Amniotic epithelial cell (primary cell): ENCODE measurements around the gene TECPR2.
A peak's percentile ranks its signal among the peaks of the same experiment; 100 is the strongest.
"Not testable (repeated sequence)": the region's sequence is repeated elsewhere in the genome, so short reads cannot be mapped to it uniquely, and the experiment has no call there.

Source experiments
- DNase-seq: peaks from one replicate; pipeline ENCODE4 v3.0.0-alpha.2; 2010; ENCODE audit warnings: low read depth

Gene TECPR2, protein sequence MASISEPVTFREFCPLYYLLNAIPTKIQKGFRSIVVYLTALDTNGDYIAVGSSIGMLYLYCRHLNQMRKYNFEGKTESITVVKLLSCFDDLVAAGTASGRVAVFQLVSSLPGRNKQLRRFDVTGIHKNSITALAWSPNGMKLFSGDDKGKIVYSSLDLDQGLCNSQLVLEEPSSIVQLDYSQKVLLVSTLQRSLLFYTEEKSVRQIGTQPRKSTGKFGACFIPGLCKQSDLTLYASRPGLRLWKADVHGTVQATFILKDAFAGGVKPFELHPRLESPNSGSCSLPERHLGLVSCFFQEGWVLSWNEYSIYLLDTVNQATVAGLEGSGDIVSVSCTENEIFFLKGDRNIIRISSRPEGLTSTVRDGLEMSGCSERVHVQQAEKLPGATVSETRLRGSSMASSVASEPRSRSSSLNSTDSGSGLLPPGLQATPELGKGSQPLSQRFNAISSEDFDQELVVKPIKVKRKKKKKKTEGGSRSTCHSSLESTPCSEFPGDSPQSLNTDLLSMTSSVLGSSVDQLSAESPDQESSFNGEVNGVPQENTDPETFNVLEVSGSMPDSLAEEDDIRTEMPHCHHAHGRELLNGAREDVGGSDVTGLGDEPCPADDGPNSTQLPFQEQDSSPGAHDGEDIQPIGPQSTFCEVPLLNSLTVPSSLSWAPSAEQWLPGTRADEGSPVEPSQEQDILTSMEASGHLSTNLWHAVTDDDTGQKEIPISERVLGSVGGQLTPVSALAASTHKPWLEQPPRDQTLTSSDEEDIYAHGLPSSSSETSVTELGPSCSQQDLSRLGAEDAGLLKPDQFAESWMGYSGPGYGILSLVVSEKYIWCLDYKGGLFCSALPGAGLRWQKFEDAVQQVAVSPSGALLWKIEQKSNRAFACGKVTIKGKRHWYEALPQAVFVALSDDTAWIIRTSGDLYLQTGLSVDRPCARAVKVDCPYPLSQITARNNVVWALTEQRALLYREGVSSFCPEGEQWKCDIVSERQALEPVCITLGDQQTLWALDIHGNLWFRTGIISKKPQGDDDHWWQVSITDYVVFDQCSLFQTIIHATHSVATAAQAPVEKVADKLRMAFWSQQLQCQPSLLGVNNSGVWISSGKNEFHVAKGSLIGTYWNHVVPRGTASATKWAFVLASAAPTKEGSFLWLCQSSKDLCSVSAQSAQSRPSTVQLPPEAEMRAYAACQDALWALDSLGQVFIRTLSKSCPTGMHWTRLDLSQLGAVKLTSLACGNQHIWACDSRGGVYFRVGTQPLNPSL (N-terminal part only)

DNA sequence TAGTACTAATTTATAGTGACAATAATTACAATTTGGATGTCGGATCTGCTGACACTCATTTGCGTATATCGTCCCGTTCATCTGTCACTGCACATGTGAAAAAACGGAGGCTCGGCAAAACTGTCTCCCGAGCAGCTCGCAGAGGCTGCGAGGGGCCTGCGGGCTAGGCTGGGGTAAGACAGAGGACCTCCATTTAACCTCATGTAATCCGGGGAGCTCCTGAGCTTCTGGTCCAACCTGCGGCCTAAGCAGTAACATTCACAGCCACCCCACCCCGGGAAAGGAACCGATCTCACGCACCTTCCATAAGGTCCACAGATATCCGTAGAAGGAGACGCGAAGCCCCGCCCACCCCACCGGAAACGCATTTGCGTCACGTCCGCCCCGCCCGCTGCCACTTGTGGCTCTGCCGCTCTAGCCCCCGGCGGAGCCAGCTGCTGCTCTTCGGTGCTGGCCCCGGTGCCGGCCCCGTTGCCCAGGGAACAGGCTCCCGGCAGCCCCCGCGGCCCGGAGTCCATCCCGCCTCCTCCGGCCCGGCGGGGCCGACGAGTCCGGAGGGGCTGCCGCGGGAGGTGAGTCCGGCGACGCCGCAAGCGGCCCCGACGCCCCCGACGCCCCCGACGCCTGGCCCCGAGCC is at the start of gene TECPR2, which contains the start of gene CINP:
TECPR2 (plus strand) TSS at position 397 of the 637 bp plus-strand sequence. CDS start 13,781 bp downstream, outside the sequence.
CINP (minus strand) TSS at position 346 of the 637 bp plus-strand sequence; CDS start at position 307, 39 bp downstream.
- peak; percentile 91 for DNase-seq

DNA sequence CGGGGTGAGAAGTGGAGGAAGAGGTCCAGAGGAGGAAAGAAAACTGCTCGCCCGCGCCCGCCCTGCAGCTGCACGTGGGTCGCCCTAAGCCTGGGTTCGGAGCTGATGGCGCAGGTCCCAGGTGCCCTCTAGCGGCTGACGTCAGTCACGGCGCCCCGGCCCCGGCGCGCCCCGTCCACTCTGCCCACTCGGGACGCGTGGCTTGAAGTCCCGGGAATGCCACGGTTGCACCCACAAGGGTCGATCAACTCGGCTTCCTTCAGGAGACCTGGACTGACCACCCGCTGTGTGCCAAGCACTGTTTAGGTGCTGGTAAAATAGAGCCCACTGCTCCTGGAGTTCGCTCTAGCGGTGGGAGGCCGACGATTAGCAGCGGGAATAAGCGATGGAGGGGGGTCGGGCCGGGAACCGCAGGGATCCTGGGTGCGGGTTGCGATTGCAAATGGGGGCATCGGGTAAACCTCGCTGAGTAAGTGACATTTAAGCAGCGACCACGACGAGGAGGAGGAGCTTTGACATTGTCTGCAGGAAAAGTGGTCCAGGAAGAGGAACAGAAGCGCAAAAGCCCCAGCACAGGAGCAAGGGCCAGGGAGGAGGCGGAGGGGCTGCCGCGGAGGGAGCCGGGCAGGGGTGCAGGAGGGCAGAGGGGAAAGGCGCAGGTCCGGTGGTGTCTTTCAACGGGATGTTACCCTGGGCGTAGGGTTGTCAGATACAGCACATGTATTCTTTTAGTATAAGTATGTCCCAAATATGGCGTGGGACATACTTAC is 48.3 kb upstream of the TECPR2 start:
- peak; percentile 73 for DNase-seq

DNA sequence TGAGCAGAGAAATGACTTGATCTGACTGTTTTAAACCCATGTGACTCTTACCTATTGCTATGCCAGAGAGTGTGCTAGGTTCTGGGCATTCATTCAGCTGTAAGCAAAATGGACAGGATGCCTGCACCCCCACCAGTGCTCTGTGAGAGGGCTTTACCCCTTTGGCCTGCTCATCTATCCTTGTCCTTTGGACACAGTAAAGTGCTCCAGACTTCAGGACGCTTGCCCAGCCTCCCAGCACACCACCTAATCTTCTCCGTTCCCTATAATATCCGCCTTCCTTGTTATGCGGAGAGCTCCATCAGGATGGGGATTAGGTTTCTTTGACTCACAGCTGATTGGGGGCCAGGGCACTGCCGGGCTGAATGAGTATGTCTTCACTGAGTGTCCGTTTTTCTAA is 47.6 kb upstream of the TECPR2 start:
- DNase-seq = no peak

DNA sequence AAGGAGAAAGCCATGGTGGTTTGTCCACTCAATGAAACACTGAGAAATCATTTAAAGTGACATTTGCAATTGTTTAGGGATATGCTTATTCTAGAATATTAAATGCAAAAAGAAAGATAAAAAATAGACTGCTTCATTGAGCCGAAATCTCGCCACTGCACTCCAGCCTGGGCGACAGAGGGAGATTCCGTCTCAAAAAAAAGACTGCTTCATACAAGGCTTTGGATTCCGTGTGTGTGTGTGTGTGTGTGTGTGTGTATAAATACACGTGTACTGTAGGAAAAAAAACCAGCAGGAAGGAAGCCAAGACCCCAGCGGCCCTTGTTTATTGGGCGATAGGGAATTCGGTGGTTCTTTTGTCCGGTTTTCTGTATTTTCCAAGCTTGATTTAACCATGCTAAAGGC is 46.4 kb upstream of the TECPR2 start:
- peak; percentile 79 for DNase-seq

DNA sequence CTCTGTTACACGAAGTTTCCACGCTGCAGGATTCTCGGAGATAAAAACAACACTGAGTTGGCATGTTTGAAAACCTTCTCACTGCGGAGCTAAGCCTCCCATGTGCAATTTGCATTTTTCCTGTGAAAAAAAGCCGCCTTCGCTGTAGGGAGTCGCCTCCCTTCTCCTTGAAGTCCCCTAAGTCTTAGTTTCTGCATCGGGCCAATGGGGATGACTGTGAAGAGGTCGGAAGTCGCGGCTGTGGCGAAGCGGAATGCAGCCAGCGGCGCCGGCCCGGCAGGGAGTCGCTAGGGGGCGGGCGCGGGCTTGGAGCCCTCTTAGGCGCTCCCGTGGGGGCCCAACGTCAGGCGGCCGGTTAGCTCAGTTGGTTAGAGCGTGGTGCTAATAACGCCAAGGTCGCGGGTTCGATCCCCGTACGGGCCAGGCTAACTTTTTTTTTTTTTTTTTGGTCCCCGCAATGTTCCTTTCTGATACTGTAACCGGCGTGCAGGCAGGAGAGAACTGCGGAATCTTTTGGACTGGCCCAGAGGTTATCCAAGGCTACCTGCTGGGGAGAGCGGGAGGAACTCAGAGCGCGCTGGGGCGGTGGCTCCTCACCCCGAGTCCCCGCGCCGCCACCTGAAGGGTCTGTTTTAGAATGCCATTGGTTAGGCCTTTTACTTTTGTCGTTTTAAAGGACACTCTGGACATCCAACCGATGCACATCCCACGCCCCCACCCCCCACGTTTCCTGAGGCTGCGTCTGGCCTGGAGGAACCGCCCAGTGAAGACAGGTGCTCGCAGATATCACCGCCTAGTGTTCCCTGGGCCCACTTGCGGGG is 45.8 kb upstream of the TECPR2 start:
- DNase-seq = peak; percentile 79

DNA sequence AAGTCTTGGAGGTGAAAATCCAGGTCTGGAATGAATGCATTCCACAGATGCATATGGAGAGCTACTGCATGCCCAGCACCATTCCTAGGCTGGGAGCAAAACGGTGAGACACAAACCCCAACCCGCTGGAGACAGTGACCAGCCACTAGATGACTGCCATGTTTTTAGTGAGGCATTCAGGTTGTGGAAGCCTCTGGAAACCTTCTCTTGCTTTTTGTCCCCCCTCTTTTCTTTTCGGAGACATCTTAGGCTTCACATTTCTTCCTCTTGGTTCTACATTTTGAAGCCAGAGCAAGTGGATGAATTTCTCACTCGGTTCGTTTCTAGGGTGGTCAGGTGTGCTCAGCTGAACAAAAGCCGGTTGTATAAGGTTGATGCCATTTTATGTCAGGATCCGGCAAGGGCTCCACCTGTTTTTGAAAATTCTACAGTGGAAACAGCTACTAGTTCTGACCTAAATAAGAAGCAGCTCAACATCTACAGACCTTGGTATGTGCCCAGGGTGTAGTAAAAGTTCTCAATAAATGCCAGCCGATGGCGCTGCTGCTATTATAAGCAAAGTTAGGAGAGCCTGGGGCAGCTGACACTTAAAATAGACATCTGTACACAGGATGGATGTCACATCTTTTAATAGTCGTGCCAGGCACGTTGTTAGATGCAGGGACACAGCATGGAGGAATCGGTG is 45.0 kb upstream of the TECPR2 start:
- no peak for DNase-seq

DNA sequence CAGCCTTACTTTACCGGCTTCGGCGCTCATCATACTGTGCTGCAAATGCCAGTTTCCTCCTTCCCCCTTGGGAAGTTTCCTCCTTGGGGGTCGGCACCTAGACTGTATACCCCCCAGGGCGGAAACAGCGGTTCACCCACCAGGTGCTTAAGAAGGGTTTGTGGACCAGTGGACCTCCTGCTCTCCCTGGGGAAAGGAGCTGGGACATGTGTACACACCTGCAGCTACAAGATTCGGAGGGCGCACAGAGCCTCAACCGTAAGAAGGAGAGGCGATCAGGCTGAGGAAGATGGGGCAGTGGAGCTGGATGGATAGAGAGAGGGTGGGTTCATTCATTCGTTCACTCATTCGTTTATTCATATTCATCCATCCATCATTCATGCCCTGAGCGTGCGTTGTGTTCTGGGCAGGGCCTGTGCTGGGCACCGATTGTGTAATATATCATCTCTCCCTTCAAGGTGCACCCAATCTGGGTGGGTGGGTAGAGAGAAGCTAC is 43.9 kb upstream of the TECPR2 start:
- no peak for DNase-seq

DNA sequence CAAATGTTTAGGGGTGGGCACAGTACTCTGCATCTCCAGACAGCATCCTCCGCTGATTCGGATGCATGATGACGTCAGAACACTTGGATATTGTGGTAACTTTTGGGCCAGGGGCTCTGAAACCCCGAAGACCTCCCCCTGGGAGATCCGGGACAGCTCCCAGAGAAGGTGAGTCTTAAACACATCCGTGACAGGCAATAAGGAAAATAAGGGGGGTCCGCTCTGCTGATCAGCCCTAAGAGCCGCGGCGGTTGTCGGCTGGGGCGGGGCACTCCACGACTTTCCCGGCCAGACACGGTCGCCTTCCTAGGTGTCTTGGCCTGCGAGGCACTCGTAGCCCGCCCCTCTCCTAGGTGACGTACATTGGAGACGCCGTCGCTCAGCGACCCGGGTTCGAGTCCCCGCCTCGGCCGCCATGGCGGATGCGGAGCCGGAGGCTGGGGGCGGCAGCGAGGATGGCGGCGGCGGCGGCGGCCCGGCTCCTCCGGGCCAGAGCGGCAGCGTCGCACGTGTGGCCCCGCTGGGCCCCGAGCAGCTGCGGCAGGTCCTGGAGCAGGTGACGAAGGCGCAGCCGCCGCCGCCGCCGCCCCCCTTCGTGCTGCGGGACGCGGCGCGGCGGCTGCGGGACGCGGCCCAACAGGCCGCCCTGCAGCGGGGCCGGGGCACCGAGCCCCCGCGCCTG is 43.2 kb upstream of the TECPR2 start, which contains the start of gene ZNF839:
ZNF839 (plus strand) TSS at position 396 of the 682 bp plus-strand sequence; CDS start at position 416, 20 bp downstream.
- DNase-seq = peak; percentile 82

DNA sequence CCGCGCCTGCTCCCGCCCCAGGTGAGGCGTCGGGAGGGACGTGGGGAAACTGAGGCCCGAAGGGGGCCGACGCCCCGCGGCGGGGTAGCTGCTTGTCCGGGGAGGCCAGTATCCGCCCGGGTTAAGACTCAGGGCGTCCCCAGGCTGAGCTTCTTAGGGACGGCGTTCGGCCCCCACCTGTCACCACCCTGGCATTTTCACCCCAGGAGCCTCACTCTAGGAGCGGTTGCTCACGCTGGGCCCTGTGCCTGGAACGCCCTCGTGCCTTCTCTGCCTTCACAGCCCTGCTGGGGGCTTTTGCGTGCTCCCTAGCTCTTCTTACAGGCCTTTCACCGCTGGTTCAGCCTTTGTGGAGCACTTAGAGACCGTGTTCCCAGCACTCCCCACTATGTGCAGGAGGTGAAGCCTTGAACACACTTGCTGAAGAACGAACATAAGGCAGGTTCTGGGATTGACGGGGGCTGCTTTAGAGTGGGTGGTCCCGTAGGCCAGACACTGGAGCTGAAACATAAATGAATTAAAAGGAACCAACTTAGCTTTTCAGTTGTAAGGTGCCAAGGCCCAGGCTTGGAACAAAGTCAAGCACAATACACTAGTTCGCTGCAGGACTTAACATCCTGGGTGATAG is 42.6 kb upstream of the TECPR2 start:
- peak; percentile 46 for DNase-seq

DNA sequence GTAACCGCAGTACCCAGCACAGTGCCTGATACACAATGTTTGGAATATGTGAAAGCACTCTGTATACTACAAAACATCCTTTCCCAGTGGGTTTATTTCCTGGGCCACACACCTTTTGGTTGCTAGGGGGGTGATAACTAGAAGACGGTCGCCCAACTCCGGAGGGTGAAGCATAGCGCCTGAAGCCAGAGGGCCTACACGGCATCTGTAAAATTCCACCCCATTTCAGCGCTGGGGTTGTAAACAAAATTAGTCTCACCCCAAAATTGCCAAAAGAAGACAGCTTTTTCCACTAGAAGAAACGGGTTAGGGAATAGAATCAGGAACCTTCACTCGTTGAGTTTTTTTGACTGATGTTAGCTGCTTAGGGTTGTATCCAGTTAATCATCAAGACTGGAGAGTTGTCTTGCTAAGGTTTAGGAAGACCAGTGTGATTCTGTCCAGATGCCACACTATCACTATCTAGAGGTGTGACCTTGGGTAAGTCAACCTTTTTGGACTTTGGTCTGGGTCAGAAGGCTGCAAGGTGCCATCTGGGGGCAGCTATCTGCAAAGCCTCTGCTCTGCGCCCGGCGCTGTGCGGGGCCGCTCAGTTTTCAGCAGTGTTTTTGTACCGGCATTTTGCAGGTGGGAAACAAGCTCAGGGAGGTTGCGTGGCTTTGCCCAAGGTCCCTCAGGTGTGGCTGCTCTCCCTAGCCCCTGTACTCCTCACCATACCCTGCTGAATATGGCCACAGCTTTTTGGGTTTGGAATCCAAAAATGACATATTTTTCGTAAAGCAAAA is 41.9 kb upstream of the TECPR2 start:
- DNase-seq = no peak

DNA sequence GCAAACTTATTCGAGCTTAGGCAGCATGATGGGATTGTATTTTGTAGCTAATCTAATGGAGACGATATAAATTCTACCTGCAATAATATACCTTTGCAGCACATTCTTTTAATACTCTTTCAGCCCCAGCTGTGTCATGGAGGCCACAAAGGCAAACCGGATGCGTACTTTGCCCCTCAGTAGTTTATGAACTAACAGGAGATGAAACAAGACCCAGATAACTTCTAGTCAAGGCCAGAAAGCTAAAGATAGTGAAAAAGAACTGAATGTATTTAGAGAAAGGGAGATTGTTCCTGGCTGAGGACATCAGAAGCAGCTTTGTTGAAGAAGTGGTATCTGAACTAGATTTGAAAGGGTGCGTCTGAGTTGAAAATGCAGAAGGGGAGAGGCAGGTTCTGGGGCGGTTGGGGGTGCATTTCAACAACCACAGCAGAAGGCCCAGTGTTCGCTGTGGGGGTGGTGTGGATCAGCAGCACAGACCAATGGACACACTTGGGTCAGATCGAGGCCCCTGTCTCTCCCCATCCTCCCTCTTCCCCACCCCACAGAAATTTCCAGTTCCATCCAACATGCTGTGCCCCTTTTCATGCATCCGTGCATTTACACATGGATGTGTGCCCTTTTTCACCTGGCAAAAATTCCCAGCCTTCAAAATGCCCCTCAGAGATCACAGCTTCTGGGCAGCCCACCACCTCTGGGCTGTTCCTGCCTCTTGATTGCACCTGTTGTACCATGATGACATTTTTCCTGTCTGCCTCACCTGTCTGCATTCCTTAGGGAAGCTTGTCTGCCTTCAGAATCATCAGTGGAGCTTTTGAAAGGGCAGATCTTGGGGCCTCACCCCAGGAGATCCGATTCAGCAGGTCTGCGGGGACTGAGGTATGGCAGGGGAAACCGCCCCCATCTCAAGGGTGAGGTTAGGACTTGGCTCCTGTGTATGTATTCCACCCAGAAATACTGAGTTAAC is 41.0 kb upstream of the TECPR2 start:
- no peak for DNase-seq

DNA sequence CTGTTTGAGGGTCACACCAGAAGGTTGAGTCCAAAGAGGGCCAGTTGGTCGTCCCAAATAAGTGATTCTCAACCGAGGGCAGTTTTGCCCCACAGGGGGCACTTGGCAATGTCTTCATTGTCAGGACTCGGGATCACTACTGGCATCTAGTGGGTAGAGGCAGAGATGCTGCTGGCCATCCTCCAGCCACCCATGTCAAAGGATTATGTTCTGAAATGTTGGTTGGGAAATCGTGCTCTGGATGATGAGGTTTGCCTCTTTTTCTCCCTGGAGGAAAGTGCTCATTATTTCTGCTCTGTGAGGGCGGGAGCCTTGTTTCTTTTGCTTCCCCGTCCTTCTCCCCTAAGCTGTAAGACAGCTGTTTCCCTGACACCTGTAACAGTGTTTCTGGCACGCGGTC is 39.6 kb upstream of the TECPR2 start:
- DNase-seq = peak; percentile 91

DNA sequence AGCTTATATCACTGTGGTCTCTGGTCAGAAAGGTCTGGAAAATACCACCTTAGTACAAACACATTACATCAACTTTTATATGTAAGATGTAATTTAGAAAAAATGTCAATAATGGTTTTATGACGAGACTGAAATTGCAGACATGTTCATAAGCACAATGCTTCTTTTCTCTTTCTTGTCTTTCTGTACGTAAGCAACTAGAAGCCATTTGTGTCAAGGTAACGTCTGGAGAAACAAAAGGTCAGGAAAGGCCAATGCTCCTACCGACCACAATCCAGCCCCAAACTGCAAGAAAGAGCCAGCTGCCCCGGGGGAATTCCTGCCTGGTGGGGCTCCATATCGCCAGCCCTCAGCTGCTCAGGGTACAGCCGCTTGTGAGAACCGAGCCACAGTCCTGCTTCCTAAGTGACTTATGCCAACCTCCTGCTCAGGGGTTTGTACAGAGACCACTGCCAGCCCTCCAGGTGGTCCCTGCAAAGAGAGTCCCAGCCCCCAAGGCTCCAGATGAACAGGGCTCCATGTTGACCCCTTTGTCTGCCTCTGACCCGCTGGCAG is 36.9 kb upstream of the TECPR2 start:
- no peak for DNase-seq

DNA sequence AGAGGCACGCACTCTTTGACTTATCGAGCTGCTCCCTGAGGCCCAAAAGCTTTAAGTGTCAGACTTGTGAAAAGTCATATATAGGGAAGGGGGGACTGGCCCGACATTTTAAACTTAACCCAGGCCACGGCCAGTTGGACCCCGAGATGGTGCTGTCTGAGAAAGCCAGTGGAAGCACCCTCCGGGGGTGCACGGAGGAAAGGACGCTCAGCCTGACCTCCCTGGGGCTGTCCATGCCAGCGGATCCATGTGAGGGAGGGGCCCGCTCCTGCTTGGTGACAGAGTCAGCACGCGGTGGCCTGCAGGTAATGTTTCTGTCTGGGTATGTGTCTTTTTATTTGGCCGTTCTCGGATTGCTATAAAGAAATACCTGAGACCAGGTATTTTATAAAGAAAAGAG is 36.2 kb upstream of the TECPR2 start:
- DNase-seq = no peak

DNA sequence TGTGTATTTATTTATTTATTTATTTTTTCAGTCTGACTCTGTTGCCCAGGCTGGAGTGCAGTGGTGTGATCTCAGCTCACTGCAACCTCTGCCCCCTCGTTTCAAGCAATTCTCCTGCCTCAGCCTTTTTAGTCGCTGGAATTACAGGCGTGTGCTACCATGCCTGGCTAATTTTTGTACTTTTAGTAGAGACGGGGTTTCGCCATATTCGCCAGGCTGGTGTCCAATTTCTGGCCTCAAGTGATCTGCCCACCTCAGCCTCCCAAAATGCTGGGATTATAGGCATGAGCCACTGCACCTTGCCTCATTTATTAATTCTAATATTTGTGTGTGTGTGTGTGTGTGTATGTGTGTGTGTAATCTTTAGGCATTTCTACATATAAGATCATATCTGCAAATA is 33.4 kb upstream of the TECPR2 start:
- not testable (repeated sequence) for DNase-seq

DNA sequence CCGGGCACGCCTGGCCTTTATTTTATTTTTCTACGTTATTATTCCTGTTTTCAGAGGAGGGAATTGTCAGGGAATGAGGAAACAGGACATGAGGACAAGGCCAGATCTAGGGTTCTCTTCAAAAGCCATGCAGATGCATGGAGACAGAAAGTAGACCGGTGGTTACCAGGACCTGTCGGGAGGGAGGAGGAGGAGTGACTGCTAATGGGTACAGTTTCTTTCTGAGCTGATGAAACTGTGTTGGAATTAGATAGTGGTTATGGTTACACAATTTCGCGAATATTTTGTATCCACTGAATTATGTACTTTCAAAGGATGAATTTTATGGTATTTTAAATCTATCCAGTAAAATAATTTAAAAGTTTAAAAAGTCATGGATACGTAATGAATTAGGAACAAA is 31.9 kb upstream of the TECPR2 start:
- DNase-seq = peak; percentile 51
